ENCODE measurements around the gene CRADD. TPM values are rescaled to one million over a fixed set of nuclear protein-coding genes. Genes with fewer than 3 reads are reported as not detected.
A peak's percentile ranks its signal among the peaks of the same experiment; 100 is the strongest.

Gene CRADD
- total RNA-seq, 4 donors from 2014 or later, result 27.7 to 61.0 (median 34.2) TPM

DNA sequence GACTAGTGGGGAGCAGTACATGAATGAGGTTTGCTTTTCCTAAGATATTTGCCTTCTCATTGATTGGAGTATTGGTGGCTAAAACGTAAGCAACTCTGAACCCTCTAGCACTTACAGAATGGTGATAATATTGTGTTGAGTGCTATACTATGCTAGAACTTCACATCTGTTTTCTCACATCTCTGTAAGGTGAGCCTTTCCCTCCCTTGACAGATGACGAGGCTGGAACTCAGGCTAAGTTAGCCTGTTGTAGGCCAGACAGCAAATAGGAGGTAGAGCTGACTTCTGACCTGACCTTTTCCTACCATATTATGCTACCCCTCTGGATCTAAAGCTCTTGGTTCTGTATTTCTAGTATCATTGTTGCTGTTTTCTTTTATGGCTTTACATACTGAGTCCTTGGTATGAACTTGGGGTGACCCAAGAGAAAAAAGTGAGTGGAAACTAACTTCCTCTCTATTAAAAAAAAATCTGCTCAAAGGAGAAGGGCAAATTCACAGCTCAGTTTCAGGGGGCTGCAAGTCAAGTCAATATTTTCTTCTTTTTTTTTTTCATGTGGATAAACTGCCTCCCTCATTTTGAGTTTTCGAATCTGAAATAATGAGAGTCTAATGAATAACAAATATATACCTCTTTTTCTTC lies 85.9 kb downstream of the CRADD start:
- TF ChIP-seq, protein P1, sequence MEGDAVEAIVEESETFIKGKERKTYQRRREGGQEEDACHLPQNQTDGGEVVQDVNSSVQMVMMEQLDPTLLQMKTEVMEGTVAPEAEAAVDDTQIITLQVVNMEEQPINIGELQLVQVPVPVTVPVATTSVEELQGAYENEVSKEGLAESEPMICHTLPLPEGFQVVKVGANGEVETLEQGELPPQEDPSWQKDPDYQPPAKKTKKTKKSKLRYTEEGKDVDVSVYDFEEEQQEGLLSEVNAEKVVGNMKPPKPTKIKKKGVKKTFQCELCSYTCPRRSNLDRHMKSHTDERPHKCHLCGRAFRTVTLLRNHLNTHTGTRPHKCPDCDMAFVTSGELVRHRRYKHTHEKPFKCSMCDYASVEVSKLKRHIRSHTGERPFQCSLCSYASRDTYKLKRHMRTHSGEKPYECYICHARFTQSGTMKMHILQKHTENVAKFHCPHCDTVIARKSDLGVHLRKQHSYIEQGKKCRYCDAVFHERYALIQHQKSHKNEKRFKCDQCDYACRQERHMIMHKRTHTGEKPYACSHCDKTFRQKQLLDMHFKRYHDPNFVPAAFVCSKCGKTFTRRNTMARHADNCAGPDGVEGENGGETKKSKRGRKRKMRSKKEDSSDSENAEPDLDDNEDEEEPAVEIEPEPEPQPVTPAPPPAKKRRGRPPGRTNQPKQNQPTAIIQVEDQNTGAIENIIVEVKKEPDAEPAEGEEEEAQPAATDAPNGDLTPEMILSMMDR (IDR thresholded peaks at IDR 0.05), result no peak
- DNase-seq (ENCODE audit: low spot score), result no peak
- no peak for ATAC-seq (ENCODE audit: low FRiP score)

DNA sequence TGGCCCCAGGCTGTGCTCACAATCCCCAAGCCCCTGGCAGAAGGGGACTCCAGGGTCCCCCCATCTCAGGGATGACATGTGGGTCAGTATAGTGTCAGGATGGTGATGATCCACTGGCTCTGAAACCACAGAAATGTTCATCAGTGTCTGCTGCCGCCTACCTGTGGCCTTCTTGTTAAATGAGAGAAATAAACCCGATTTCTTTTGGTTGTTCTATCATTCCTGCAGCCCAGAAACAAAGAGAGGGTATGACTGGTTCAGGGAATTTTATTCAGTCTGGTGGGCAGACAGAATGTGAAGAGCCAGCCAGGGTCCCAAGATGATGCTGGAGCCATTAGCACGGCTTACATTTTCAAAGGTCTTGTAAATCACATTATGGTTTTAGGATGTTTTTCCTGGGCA lies 86.6 kb downstream of the CRADD start:
- TF ChIP-seq, protein P1 (IDR thresholded peaks at IDR 0.05), result no peak
- ATAC-seq (ENCODE audit: low FRiP score), result no peak
- no peak for DNase-seq (ENCODE audit: low spot score)

DNA sequence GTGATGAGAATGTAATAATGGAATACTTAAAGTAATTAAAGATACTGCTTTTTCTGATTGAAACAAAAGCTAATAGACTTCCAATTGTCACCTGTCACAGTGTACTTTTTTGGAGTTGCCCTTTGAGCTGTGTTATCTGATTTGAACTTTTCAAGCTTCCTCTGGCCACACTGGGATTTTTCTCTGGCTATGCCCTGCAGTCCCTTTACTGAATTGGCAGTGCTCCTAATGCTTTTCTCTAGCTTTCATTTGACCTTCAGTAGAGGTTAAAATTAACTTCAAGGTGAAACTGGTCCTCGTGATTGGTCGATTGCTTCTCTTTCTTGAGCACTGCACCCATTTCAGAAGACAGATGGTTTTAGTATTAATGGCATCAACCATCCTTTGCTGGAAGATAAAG lies 89.2 kb downstream of the CRADD start:
- no peak for DNase-seq (ENCODE audit: low spot score)
- no peak for ATAC-seq (ENCODE audit: low FRiP score)
- TF ChIP-seq, protein P1 (IDR thresholded peaks at IDR 0.05), result no peak

DNA sequence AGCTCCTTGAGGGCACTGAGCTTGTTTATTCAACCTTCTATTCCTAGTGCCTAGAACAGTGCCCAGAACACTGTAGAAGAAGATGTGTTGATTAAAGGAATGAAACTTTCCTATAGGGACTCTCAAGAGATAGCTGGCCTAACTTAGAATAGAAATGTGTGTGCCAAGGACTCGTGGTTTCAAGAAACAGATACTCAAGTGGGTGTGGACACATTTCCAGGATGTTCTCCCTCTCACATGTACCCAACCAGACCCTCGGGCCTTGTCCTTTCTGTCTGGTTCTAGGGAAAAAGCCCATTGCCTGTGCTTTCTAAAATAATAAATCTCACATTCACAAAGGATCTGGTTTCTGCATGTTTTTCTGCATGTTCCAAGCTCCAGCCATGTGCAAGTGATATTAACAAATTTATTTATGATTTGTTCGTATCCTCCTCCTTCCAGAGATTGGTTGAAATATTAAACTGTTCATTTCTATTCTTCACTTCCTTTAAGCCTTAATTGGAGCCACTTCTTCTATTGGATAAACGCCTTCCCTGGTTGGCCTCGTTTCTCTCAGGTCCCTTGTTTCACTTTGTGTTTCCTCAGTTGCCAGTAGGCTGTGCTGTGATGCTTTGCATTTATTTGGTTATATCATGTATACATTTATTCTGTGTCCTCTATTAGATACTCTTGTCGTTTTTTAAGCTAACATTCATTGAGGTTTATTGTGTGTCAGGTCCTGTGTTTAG lies 89.8 kb downstream of the CRADD start:
- TF ChIP-seq, protein P1 (IDR thresholded peaks at IDR 0.05), result no peak
- no peak for DNase-seq (ENCODE audit: low spot score)
- ATAC-seq (ENCODE audit: low FRiP score), result peak; percentile 37

DNA sequence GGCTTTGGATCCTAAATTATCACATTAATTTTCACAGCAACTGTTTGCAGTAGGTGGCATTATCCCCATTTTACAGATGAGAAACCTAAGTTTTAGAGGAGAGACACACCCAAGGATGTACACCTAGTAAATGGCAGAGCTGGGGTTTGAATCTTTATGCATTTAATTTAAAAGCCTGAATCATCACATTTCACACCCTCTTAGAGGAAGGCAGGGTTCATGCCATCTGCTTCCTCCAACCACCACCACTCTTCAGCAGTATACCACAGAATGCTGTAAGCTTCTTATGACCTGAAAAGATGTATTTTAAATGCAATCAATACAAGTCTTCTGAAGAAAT lies 90.3 kb downstream of the CRADD start:
- DNase-seq (ENCODE audit: low spot score) (no peak), ATAC-seq (ENCODE audit: low FRiP score) (no peak)
- TF ChIP-seq, protein P1 (IDR thresholded peaks at IDR 0.05), result no peak

DNA sequence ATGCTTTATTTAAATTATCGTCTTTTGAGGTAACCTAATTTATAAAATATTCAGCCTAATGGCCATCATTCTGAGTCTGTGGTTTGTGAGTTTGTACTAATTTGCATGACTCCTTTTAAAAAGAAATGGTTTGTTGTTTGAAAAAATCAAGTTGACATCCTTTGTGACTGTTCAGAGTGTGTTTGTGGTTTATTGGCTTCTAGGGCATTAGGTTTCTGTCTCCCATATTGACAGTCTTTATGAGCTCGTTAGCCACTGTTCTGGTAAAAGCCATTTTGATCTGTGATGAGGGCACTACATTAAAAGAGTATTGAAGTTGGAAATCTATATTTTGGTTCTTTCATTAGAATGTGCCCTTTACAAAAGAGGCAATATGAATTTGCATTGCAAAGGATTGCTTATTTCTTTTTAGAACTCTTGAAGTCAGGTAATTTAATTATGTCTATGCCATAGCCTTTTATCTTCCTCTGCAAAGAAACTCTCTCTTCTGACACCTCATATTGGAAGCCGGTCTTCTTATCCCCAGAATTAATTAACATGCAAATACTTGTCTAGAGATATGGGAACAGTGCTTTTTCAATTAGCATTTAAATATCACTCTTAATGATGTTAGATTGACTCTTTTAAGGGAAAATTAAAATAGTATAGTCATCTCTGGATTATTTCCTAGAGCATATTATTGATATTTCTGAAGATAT lies 95.0 kb downstream of the CRADD start:
- DNase-seq (ENCODE audit: low spot score) (no peak), ATAC-seq (ENCODE audit: low FRiP score) (no peak)
- TF ChIP-seq, protein P1 (IDR thresholded peaks at IDR 0.05), result no peak
